HG03439 (cell line): ENCODE measurements around the gene AKR1C8.
"Not testable (repeated sequence)": the region's sequence is repeated elsewhere in the genome, so short reads cannot be mapped to it uniquely, and the experiment has no call there.

Experiments used
- ATAC-seq: cut with Tn5 transposase; IDR thresholded peaks from one replicate; pipeline ENCODE4 v1.9.1; 2021; ENCODE audit warnings: mild to moderate bottlenecking, moderate library complexity; ENCODE audit not compliant: unreplicated experiment

AKR1C8 gene

GRCh38 chr10:5184987-5185775, at the start of gene AKR1C8:
AKR1C8 (minus strand) TSS chr10:5185150; CDS start chr10:5185104, 46 bp downstream.
- no peak for ATAC-seq

GRCh38 chr10:5234106-5234860, 49.3 kb upstream of the AKR1C8 start:
- ATAC-seq = no peak

GRCh38 chr10:5233324-5233723, 48.4 kb upstream of the AKR1C8 start:
- ATAC-seq = no peak

GRCh38 chr10:5229019-5229418, 44.1 kb upstream of the AKR1C8 start:
- no peak for ATAC-seq

- ATAC-seq = not testable (repeated sequence)
Observed at GRCh38 chr10:5222942-5223341, 38.0 kb upstream of the AKR1C8 start.

GRCh38 chr10:5219262-5219661, 34.3 kb upstream of the AKR1C8 start:
- ATAC-seq = no peak

- ATAC-seq = no peak
Observed at GRCh38 chr10:5216801-5217200, 31.9 kb upstream of the AKR1C8 start.

- ATAC-seq = no peak
Observed at GRCh38 chr10:5211696-5212536, 27.0 kb upstream of the AKR1C8 start.

- ATAC-seq = not testable (repeated sequence)
Observed at GRCh38 chr10:5210261-5210660, 25.3 kb upstream of the AKR1C8 start.

GRCh38 chr10:5209776-5210175, 24.8 kb upstream of the AKR1C8 start:
- not testable (repeated sequence) for ATAC-seq

GRCh38 chr10:5206799-5207198, 21.8 kb upstream of the AKR1C8 start:
- ATAC-seq = no peak

GRCh38 chr10:5199398-5199797, 14.4 kb upstream of the AKR1C8 start:
- ATAC-seq = no peak

GRCh38 chr10:5198386-5198785, 13.4 kb upstream of the AKR1C8 start:
- ATAC-seq = no peak

GRCh38 chr10:5196702-5197113, 11.8 kb upstream of the AKR1C8 start, which contains the start of gene AKR1C4:
AKR1C4 (plus strand) TSS chr10:5196837; CDS start chr10:5196868, 31 bp downstream.
- ATAC-seq = no peak

GRCh38 chr10:5195727-5196374, 10.9 kb upstream of the AKR1C8 start:
- ATAC-seq = no peak

- ATAC-seq = no peak
Observed at GRCh38 chr10:5194431-5194830, 9.5 kb upstream of the AKR1C8 start.

GRCh38 chr10:5188358-5188757, 3.4 kb upstream of the AKR1C8 start:
- ATAC-seq = no peak

GRCh38 chr10:5187867-5188266, 2.9 kb upstream of the AKR1C8 start:
- ATAC-seq = no peak

- no peak for ATAC-seq
Observed at GRCh38 chr10:5183923-5184322, 1.0 kb downstream of the AKR1C8 start.

GRCh38 chr10:5180503-5180902, 4.4 kb downstream of the AKR1C8 start:
- not testable (repeated sequence) for ATAC-seq

GRCh38 chr10:5175581-5175980, 9.4 kb downstream of the AKR1C8 start:
- ATAC-seq = not testable (repeated sequence)
